ENCODE data around the gene VBP1. TPM values are rescaled to one million over a fixed set of nuclear protein-coding genes. Genes with fewer than 3 reads are reported as not detected.

Gene VBP1
- total and polyA plus RNA-seq, 2 of the 8 experiments (the other 6 are each of a cell fraction or from before 2014, with no cell fraction given): 21.6 to 56.0 TPM

DNA sequence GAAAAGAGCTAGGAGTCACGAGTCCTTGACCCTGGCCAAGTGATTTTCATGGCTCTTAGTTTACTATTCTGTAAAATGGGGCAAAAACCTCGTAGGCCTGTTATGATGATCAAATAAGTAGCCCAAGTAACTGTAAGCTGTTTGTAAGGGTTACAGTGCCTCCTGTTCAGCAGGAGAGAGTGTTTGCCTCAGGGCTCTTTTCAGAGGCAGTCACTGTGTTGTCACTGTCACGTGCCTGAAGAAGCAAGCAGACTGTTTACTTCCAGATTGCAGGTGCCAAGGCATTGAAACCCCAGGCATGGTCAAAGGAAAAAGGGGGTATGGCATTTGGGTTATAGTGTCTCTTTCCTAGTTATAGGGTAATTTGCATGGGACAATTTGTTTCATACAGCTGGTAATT lies 43.5 kb downstream of the VBP1 start:
- Histone ChIP-seq H3K9ac (replicated peaks in 1 of 4; ENCODE audit: extremely low read depth in 1 of 4, low read depth in 3 of 4, low read length in 3 of 4) (no peak overlapping the region), H3K56ac (replicated peaks; ENCODE audit: insufficient read length, low read depth, low read length) (no peak overlapping the region), H3K9me3 (ENCODE audit: insufficient read depth in 2 of 2, low read depth in 1 of 2, low read length in 1 of 2) (no peaks in the 10 kb centered on the region), H3K18ac (ENCODE audit: extremely low read depth, low read length) (no peak overlapping the region), H4K5ac (ENCODE audit: insufficient read length, low read depth, low read length) (no peak overlapping the region), H4K20me1 (replicated peaks in 1 of 2; ENCODE audit: control insufficient read depth in 1 of 2, insufficient read depth in 2 of 2, low read length in 2 of 2) (no peaks in the 10 kb centered on the region), H3K79me2 (ENCODE audit: control insufficient read depth in 1 of 2, insufficient read depth in 2 of 2, low read length in 2 of 2) (peaks cover 0 to 11% of the 10 kb centered on the region in 2 experiments; a peak in 2 of 4 replicates), H3K14ac (ENCODE audit: insufficient read length) (no peak overlapping the region), H3K23me2 (ENCODE audit: low read depth, low read length) (no peaks in the 10 kb centered on the region; the same call in 1 of the 2 replicates), H3K36me3 (ENCODE audit: control insufficient read depth in 2 of 4, insufficient read depth in 4 of 4, low read length in 3 of 4) (no peaks in the 10 kb centered on the region), H2BK120ac (replicated peaks; ENCODE audit: low read depth, low read length) (no peak overlapping the region), H2BK12ac (ENCODE audit: low read depth, low read length) (no peak overlapping the region), H2AK5ac (ENCODE audit: low read depth, low read length) (no peak overlapping the region), H3K4ac (replicated peaks; ENCODE audit: insufficient read length, low read depth, low read length) (no peak overlapping the region), H3K23ac (ENCODE audit: insufficient read length) (no peak overlapping the region), H2BK5ac (ENCODE audit: low read depth, low read length) (no peak overlapping the region), H3K4me3 (ENCODE audit: extremely low read depth in 1 of 4, insufficient read depth in 2 of 4, low read depth in 3 of 4, low read length in 4 of 4) (no peak overlapping the region), H2BK15ac (ENCODE audit: low read length) (no peak overlapping the region), H3K4me1 (replicated peaks in 1 of 4; ENCODE audit: control insufficient read depth in 3 of 4, insufficient read depth in 4 of 4, low read length in 3 of 4) (no peaks in the 10 kb centered on the region; a peak in 1 of 7 replicates), H3K27me3 (replicated peaks in 1 of 4; ENCODE audit: control insufficient read depth in 3 of 4, extremely low read depth in 1 of 4, insufficient read depth in 3 of 4, low read length in 3 of 4) (no peaks in the 10 kb centered on the region), H4K8ac (ENCODE audit: extremely low read depth, insufficient read depth, low read length) (no peak overlapping the region), H2BK20ac (ENCODE audit: low read length) (no peak overlapping the region), H3K27ac (ENCODE audit: low read depth, low read length) (no peak overlapping the region), H3K4me2 (ENCODE audit: insufficient read depth in 1 of 2, low read depth in 2 of 2, low read length in 2 of 2) (no peak overlapping the region), H2AFZ (ENCODE audit: low read length) (no peak overlapping the region), H4K91ac (replicated peaks; ENCODE audit: insufficient read length, low read length) (no peak overlapping the region), H3K79me1 (ENCODE audit: low read depth, low read length) (no peaks in the 10 kb centered on the region)
- ChIA-PET CTCF (ENCODE audit: partially characterized antibody) (no interaction called here), POLR2A (ENCODE audit: partially characterized antibody) (no interaction called here)
- no peak for TF ChIP-seq TAF7 (optimal IDR thresholded peaks at IDR 0.05; ENCODE audit: borderline replicate concordance, low read depth, low read length)
- TF ChIP-seq TAF1 (IDR thresholded peaks at IDR 0.05; ENCODE audit: low read depth, low read length): no peak
- TF ChIP-seq EGR1 (IDR thresholded peaks at IDR 0.05; ENCODE audit: borderline replicate concordance, low read depth, low read length): no peak
- TF ChIP-seq YY1 (IDR thresholded peaks at IDR 0.05; ENCODE audit: low read depth, low read length): no peak
- TF ChIP-seq, protein P1, sequence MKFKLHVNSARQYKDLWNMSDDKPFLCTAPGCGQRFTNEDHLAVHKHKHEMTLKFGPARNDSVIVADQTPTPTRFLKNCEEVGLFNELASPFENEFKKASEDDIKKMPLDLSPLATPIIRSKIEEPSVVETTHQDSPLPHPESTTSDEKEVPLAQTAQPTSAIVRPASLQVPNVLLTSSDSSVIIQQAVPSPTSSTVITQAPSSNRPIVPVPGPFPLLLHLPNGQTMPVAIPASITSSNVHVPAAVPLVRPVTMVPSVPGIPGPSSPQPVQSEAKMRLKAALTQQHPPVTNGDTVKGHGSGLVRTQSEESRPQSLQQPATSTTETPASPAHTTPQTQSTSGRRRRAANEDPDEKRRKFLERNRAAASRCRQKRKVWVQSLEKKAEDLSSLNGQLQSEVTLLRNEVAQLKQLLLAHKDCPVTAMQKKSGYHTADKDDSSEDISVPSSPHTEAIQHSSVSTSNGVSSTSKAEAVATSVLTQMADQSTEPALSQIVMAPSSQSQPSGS (IDR thresholded peaks at IDR 0.05; ENCODE audit: low read length): no peak
- no peak for TF ChIP-seq CHD2 (IDR thresholded peaks at IDR 0.05; ENCODE audit: low read length)
- no peak for TF ChIP-seq SUZ12 (IDR thresholded peaks at IDR 0.05; ENCODE audit: low read length)
- FAIRE-seq (no peak), DNase-seq (ENCODE audit: low read depth in 1 of 2, low spot score in 2 of 2) (no peak)
- WGBS, 2 experiments (ENCODE audit: extremely low coverage in 1 of 2, insufficient coverage in 1 of 2, insufficient read length in 1 of 2, insufficient replicate concordance in 2 of 2, low coverage in 1 of 2, low lambda C conversion rate in 2 of 2, missing lambda C conversion rate in 1 of 2): 82% methylated on average over 3 of the region's 3 CpGs; no CpG with 5 or more reads in 1 of the 2 experiments

All from H1 (cell line).